Uterine smooth muscle cell (primary cell): Measurements from ENCODE around the gene GALNT18. TPM values are rescaled to one million over a fixed set of nuclear protein-coding genes. Genes with fewer than 3 reads are reported as not detected.

Source experiments
- total RNA-seq: library from RNA; depleted of rRNA; stranded (reverse); fragments of >200 nt; gene quantifications from 2 replicates; pipeline ENCODE4 v1.2.3, GENCODE V29; 2014

Gene GALNT18
- 7.5 and 9.0 TPM in 2 replicates for total RNA-seq

DNA sequence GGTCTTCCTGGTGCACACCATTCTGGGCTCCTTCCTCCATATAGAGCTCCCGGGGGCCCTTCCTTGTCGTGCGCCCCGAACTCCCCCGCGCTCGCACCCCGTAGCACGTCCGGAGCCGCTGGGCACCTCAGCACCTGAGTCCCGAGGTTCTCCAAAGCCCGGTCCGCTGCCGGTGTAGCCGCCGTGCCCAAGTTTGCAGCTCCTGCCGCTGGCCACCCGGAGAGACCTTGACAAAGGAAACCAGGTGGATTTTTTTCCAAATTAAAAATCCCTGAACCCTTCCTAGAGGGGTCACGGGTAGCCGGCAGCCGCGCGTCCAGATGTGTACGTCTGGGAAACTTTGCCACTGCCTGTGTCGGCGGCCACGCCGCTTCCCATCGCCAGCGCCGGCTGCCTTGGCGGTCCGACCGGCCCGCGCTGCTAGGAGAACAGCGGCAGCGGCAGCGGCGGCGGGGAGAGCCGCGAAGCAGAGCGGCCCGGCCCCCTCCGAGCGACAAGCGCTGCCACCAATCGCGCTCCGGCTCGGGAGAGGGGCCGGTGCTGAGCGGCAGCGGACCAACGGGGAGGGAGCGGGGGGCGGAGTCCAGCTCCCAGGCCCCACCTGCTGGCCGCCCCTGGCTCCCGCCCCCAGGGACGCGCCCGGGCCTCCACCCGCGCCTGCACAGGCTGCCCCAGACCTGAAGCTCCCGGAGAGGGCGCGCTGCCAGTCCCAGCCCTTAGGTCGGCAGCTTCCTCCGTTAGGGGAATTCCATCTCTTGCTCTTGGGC is at the start of gene GALNT18:
GALNT18 (minus strand) TSS at position 433 of the 767 bp plus-strand sequence.

GRCh38 chr11:11352878-11353277 is 268.9 kb downstream of the GALNT18 start, which contains the start of gene CSNK2A3:
Gene CSNK2A3 (minus strand): TSS chr11:11353250. CDS start chr11:11353119, 131 bp downstream.

Other genes starting within 250 kb of the GALNT18 start
- gene USP47, start 220.0 kb upstream of the GALNT18 start, total RNA-seq = 91.1 and 95.0 TPM in 2 replicates